Activated CD8-positive, alpha-beta memory T cell treated with anti-CD3 and anti-CD28 coated beads for 36 hours (primary cell): ENCODE data around the gene ANP32D. TPM values are rescaled to one million over a fixed set of nuclear protein-coding genes. Genes with fewer than 3 reads are reported as not detected.
"Not testable (repeated sequence)": the region's sequence is repeated elsewhere in the genome, so short reads cannot be mapped to it uniquely, and the experiment has no call there.

Source experiments
- CTCF ChIA-PET: fragments of 350-600 bp; sonication (Branson Sonifier 250); formaldehyde crosslinking; loops from one replicate; lab custom pipeline; 2021; ENCODE audit warnings: antibody characterized with exemption; lab: Charles Lee
- POLR2A ChIA-PET: fragments of 350-600 bp; sonication (Branson Sonifier 250); formaldehyde crosslinking; loops from one replicate; lab custom pipeline; 2021; ENCODE audit warnings: antibody characterized with exemption; lab: Charles Lee
- total RNA-seq, 2 experiments: library from RNA; stranded (reverse); gene quantifications; one replicate each; pipeline ENCODE4 v1.2.3, GENCODE V29; 2021

Gene ANP32D
- total RNA-seq = not detected

DNA sequence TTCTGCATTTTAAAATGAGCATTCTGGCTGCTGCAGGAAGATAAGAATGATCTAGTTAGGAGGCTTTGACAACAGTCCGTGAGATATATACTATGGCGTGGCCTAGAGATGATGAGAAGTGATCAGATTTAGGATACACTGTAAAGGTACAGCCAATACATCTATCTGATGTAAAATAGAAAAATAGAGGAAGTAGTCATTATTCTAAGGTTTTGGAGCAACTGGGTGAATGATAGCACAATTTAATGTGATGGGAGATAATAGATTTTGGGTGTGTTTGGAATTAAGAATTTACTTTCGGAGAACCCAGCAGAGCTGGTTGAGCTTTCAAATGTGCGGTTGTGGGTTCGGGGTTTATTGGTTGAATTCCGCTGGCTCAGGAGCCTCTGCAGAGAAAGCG, at the start of gene ANP32D:
Gene ANP32D, plus strand, starts transcription at position 301 of the 400 bp plus-strand sequence. CDS start 106 bp downstream, outside the sequence.
- ChIA-PET POLR2A (no interaction called here), CTCF (no interaction called here)

DNA sequence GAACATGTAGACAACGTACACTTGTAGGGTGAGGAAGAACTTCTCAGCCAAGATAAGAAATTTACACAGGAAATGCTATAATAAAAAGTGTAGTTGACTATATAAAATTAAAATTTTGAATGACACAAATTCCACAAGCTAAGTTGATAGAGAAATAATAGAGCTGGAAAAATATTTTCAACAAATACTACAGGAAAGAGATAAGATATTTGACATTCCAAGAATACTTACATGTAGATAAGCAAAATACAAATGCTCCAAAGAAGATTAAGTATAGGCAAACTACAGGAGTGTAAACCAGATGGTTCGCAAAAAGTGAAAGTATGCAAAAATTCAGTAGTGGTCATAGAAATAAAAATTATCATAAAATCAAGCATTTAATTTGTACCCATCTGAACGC, 49.2 kb upstream of the ANP32D start:
- CTCF ChIA-PET = no interaction called here
- POLR2A ChIA-PET = no interaction called here

DNA sequence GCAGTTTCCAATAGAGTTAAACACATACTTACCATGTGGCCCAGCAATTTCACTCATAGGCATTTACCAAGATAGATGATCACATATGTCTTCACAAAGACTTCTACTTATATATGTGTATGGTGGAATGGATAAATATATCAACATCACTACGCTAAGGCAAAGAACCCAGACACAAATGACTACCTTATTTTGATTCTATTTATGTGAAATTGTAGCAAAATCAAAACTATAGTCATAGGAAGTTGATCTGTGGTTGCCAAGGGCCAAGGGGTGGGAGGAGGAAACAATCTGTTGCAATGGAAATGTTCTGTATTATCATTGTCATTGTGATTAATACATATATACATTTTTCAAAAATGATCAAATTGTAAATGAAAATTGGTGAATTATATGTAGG, 47.7 kb upstream of the ANP32D start:
- CTCF ChIA-PET = no interaction called here

GRCh38 chr12:48434016-48434415, 38.3 kb upstream of the ANP32D start:
- CTCF ChIA-PET, POLR2A ChIA-PET: not testable (repeated sequence)

More for the DNA sequence above, 47.7 kb upstream of the ANP32D start:
- POLR2A ChIA-PET = no interaction called here

GRCh38 chr12:48441069-48441468, 31.3 kb upstream of the ANP32D start:
- ChIA-PET CTCF (no interaction called here), POLR2A (no interaction called here)

DNA sequence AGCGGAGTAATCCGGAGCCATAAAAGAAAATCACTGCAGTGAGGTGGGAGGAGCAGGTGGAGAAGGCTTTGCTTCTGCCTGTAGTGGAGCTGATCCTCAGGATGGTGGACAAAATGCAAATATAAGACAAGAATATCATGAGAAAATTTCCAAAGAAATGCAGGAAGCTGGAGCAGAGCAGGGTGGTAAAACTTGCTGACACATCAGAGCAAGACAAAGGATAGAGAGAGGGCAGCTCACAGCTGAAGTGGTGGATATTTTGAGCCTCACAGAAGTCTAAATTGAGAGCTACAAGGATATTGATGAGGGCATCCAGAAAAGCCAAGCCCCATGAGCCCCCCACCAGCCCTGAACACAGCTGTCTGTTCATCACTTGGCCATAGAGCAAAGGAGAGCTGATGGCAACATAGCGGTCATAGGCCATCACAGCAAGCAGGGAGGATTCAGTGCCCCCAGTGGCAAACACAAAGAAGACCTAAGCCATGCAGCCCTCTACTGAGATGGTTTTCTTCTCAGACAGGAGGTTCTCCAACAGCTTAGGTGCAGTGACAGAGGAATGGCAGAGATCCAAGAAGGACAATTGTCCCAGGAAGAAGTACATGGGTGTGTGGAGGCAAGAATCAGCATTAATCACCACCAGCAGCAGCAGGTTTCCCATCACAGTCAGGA, 30.0 kb upstream of the ANP32D start:
- CTCF ChIA-PET = interaction anchor here (0.5 kb wide), 1 partner anchor 311 kb away, joined by 3 read pairs; no protein-coding TSS in a partner anchor

DNA sequence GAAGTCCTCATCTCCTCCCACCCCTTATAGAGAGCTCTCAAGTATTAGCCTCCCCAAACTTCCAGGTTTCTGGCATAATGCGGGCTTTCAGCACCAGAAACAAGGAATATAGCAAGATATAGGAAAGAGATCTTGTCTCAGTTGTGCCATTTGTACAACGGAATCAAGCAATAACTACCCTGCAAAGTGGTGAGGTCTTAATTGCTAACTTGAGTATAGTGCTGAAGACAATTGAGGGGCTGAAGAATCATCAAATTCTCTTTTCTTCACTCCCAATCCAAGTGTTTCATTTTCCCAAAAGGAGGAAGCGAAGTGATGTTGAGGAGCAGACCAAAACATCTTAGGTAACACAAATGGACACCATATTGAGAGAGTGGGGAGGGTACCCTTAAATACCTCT, 26.8 kb upstream of the ANP32D start:
- CTCF ChIA-PET = no interaction called here
- POLR2A ChIA-PET = no interaction called here

More for the DNA sequence above, 30.0 kb upstream of the ANP32D start:
- POLR2A ChIA-PET = no interaction called here

DNA sequence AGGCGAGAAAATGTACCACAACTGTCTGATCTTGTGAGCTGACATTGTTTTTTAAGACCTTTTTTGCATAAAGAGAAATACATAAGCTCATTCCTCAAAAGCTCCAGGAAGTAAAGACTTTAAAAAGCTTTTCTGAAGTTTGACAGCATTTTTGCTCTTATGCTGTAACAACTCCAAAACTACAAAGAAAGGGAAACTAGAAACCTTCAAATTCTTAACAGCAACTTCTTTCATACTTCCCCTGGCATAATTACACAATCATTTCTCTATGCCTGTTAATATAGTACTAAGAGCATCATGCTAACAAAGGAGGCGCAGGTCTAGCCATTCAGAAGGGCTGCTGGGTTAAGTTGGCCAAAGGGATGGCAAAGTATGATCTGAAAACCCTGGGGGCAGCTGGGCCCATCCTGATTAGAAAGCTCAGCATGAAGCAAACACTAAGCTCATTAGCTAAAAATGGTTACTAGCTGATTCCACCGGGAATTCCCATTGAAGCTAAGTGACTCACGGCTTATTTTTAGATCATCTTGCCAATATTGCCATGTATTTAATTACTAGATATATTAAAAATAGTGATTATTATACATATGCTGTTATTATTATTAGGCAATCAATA, 26.1 kb upstream of the ANP32D start:
- ChIA-PET POLR2A (no interaction called here), CTCF (no interaction called here)

GRCh38 chr12:48447755-48448154, 24.6 kb upstream of the ANP32D start:
- POLR2A ChIA-PET = no interaction called here
- CTCF ChIA-PET = no interaction called here

DNA sequence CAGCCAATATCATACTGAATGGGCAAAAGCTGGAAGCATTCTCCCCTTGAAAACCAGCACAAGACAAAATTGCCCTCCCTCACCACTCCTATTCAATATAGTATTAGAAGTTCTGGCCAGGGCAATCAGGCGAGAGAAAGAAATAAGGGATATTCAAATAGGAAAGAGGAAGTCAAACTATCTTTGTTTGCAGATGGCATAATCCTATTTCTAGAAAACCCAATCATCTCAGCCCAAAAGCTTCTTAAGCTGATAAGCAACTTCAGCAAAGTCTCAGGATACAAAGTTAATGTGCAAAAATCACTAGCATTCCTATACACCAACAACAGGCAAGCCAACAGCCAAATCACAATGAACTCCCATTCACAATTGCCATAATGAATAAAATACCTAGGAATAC, 21.0 kb upstream of the ANP32D start:
- ChIA-PET CTCF (no interaction called here), POLR2A (interaction anchor here (0.5 kb wide), 1 partner anchor 1075 kb away, joined by 3 read pairs; no protein-coding TSS in a partner anchor)

- POLR2A ChIA-PET, CTCF ChIA-PET: not testable (repeated sequence)
Observed at GRCh38 chr12:48452961-48453360, 19.4 kb upstream of the ANP32D start.

GRCh38 chr12:48454667-48455066, 17.7 kb upstream of the ANP32D start:
- ChIA-PET CTCF (no interaction called here), POLR2A (no interaction called here)

GRCh38 chr12:48455116-48455515, 17.2 kb upstream of the ANP32D start:
- ChIA-PET POLR2A (no interaction called here), CTCF (no interaction called here)

DNA sequence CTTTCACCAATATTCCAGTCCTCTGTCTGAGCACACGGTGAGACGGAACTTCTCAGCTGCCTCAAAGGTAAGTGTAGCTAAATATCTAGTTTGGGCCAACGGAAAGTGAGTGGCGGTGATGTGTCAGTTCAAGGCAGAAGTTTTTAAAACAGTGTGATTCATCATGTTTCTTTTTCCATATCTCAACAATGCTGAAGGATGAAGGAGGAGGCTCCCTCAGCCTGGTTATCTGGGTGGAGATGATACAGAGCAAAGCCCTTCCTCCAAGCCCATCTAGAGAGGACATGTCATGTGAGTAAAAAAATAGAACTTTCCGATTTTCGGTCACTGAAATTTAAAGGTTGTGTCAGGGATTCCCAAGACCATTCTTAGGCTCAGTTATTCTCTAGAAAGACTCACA, 13.1 kb upstream of the ANP32D start:
- ChIA-PET POLR2A (no interaction called here), CTCF (no interaction called here)

- CTCF ChIA-PET, POLR2A ChIA-PET: not testable (repeated sequence)
Observed at GRCh38 chr12:48469027-48469426, 3.3 kb upstream of the ANP32D start.

DNA sequence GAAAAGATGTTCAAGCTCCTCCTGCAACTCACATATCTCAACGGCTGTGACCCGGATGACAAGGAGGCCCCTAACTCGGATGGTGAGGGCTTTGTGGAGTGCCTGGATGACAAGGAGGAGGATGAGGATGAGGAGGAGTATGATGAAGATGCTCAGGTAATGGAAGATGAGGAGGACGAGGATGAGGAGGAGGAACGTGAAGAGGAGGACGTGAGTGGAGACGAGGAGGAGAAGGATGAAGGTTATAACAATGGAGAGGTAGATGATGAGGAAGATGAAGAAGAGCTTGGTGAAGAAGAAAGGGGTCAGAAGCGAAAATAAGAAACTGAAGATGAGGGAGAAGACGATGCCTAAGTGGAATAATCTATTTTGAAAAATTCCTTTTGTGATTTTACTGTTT, 702 bp downstream of the ANP32D start:
- ChIA-PET CTCF (no interaction called here), POLR2A (no interaction called here)

DNA sequence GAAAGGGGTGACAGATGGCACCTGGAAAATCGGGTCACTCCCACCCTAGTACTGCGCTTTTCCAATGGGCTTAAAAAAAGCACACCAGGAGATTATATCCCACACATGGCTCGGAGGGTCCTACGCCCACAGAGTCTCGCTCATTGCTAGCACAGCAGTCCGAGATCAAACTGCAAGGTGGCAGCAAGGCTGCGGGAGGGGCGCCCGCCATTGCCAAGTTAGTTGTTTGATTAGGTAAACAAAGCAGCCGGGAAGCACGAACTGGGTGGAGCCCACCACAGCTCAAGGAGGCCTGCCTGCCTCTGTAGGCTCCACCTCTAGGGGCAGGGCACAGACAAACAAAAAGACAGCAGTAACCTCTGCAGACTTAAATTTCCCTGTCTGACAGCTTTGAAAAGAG, 2.1 kb downstream of the ANP32D start:
- POLR2A ChIA-PET, CTCF ChIA-PET: not testable (repeated sequence)

- ChIA-PET POLR2A (no interaction called here), CTCF (no interaction called here)
Observed at GRCh38 chr12:48482198-48482597, 9.8 kb downstream of the ANP32D start, which contains the start of gene C12orf54. C12orf54 (plus strand) TSS chr12:48482498; CDS start chr12:48483297, 799 bp downstream.

GRCh38 chr12:48482930-48483329, 10.6 kb downstream of the ANP32D start:
- POLR2A ChIA-PET = no interaction called here
- CTCF ChIA-PET = no interaction called here

- POLR2A ChIA-PET = no interaction called here
- CTCF ChIA-PET = interaction anchor here (0.8 kb wide), 1 partner anchor 76 kb away, joined by 3 read pairs; no protein-coding TSS in a partner anchor
Observed at GRCh38 chr12:48486261-48486660, 13.9 kb downstream of the ANP32D start.

GRCh38 chr12:48486679-48487078, 14.3 kb downstream of the ANP32D start:
- POLR2A ChIA-PET = no interaction called here
- CTCF ChIA-PET = interaction anchor here (0.8 kb wide), 1 partner anchor 76 kb away, joined by 3 read pairs; no protein-coding TSS in a partner anchor
